AG20443 (cell line): ENCODE measurements around the gene ZMAT5.

Source experiments
- DNase-seq: peaks from one replicate; pipeline ENCODE4 v3.0.0; 2012; ENCODE audit warnings: low spot score, mixed read lengths

The ZMAT5 gene

DNA sequence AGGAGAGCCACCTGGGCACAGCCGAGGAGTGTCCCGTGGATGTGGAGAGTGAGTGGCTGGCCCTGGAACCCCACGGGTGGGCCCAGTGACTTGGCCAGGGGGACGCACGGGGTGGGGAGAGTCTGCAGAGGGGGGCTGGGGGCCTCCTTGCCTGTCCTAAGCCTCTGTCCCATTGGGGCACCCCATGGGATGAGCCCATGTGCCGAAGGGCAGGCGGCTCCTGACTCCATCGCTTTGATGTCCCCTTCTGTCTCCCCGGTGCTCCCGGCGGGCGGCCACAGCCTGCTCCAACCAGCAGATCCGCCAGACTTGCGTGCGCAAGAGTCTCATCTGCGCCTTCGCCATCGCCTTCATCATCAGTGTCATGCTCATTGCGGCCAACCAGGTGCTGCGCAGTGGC lies 37.6 kb downstream of the ZMAT5 start:
- DNase-seq = no peak

DNA sequence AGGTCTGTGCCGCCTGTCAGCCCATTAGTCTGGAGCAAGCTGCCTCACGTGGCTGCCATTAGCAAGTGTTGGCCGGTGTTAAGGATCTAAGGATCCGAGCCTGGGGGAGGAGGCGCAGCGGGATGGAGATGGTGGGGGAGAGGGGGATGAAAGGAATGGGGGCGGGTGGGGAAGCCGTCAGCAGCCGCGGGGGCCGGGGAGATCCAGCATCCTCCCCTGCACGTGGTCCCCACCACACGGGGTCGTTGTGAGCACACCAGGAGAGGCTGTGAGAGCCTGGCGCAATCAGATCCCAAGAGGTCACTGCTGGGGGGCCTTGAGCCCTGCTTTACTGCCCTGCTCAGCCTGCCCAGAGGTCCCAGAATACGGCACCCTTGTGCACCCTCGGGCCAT lies 39.7 kb downstream of the ZMAT5 start:
- DNase-seq = peak; percentile 75

DNA sequence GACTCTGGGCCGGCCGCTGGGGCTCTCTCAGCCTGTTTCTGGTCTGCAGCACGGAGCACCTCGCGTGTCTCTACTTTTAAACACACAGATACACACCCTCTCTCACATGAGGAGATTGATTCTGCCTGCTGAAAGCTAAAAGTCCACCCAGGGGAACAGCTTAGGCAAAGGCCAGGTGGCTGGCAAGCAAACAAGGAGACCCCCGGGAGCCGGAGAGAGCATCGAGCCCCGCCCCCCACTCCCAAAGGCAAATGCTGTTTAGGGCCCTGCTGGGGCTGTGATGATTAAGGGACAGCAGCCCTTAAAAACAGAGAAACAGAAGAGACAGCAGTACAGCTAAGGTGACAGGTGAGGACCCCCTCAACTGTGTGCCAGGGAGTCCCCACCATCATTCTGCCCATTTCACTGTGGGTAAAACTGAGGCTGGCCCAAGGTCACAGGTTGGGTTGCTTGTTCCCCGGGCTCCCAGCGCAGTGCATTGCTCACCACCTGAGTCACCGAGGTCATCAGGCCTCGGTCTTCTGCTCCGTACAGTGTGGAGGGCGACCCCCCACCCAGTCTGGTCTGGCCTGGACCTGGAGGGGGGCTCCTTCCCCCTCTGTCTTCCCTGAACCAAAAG lies 40.2 kb downstream of the ZMAT5 start:
- no peak for DNase-seq

DNA sequence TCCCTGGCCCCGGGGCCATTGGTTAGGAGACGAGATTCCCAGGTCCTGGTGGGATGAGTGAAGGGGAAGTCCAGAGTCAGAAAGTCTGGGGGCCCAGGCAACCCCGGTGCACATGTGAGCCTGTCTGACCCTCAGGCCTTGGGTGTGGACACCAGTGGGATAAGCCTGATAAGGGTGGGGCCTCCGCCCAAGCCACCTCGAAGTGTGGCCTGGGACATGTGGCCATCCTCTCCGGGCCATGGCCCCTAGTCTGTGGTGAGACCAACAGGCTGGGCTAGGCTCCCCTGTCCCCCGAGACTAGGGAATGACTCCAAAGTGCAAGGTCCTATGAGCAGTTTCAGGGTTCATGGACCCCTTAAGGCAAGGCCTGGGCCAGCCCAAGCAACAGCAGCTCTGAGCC lies 40.7 kb downstream of the ZMAT5 start:
- no peak for DNase-seq

DNA sequence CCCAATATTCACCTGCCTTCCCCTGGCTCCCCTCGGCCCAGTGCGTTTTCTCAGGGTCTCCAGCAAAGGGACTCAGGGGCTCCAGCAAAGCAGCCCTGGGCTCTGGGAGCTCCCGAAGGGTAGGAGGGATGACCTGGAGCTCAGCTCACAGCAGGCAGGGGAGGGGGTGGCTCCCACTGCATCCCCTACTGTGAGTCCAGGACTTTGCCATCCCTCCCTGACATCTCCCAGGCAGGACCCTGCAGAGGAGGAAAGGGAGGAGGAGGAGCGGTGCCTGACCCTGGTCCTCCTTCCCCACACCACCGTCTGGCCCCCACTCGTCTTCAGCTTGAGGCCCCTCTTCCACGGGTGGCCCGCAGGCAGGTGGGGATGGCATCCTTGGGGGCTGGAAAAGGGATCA lies 42.0 kb downstream of the ZMAT5 start:
- DNase-seq = no peak

DNA sequence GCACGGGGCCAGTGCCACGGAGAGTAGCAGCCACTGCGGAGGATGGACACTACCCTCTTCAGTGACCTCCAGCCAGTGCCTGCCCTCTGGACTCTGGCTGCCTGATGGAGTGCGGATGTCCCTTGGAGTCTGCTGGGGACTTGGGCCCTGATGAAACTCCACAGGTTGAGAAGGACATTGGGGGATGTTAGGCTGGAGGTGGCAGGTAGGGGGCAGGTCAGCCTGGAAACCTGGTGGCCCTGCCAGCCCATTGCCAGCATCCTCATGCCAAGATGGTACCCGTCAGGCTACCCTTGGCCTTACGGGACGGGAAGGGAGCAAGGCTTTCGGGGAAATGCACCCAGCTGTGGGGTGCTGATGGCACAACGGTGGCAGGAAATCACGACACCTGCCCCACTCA lies 43.0 kb downstream of the ZMAT5 start:
- no peak for DNase-seq

DNA sequence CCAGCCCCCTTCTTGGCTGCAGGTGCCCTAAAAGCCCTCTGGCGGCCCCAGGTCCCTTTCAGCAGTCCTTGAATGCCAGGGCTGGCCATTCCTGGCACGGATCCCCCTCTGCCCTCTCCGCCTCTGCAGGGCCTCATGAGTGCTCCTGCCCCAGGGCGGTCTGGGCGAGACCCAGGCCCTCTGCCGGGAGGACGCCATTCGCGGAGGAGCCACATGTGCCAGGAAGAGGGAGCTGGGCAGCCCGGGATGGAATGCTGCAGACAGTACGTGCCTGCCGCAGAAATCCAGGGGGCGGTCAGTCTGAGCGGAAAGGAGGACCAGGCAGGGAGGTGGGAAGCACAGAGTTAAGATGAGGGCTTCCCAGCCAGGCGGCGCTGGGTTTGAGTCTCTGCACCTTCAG lies 44.2 kb downstream of the ZMAT5 start:
- no peak for DNase-seq

DNA sequence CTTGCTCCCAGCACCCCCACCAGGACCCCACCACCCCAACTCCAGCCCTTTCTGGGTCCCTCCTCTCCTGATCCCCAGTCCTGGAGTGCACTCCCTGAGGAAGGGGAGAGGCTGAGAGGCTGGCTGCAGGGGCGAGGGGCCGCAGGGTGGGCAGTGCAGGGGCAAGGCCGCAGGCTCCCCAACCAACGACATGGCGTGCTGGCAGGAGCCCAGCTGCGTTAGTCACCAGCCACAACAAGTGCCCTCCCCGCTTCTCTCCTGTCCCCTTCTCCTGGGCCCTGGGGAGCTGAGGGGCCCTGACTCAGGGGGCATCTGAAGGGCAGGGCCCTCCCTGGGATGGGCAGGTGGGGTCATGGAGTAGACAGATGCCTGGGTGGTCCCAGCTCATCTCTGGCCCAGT lies 44.7 kb downstream of the ZMAT5 start:
- DNase-seq = no peak

DNA sequence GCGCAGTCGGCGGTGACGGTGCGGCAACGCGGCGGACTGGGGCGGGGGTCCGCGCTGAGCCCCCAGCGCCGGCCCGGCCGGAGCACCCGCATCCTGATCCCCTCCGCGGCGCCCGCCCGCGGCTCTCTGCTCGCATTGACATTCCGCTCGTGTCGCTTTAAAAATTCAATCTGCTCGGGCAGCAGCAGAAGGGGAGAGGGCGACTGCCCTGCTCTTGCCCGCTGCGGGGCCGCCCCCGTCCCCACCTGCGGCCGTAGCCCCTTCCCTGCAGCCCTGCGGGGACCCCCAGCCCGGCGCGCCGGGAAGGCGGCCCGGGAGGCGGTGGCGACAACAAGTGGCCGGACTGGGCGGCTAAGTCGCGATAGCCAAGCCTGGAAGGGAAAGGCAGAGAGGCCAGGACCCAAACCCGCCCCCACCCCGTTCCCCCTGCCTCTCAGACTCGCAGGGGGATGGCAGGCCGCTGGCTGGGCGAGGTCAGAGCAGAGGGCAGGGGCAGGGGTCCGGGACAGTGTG lies 45.9 kb downstream of the ZMAT5 start:
- DNase-seq = no peak

DNA sequence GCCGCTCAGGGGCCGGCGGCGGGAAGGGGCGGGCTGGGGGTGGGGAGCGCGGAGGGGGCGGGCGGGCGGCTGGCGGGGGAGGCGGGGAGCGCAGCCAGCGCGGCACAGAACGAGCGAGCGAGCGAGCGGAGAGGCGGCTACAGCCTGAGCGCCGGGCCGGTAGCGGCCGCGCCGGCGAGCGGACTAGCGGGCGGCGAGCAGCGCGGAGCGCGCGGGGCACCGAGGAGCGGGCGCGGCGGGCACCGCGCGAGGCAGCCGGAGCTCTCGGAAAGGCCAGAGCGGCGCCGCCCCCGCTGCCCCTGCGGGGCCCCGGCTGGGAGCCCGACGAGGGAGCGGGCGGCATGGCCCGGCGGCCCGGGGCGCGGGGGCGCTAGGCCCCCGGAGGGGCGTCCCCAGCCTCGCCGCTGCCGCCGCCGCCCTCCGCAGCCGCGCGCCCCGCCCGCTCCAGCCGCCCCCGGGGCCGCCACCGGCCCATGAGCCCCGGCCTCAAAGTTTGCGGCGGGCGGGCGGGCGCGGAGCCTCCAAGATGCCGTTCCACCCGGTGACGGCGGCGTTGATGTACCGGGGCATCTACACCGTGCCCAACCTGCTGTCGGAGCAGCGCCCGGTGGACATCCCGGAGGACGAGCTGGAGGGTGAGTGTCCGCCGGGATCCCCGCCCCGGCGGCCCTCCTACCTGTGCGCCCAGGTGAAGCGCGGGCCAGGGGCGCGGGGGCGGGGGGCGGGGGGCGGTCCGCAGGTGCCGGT lies 46.7 kb downstream of the ZMAT5 start, which contains the start of gene CABP7:
Gene CABP7, plus strand, starts transcription at position 105 of the 747 bp plus-strand sequence. Its CDS starts 422 bp downstream, at position 527.
- DNase-seq = peak; percentile 56

DNA sequence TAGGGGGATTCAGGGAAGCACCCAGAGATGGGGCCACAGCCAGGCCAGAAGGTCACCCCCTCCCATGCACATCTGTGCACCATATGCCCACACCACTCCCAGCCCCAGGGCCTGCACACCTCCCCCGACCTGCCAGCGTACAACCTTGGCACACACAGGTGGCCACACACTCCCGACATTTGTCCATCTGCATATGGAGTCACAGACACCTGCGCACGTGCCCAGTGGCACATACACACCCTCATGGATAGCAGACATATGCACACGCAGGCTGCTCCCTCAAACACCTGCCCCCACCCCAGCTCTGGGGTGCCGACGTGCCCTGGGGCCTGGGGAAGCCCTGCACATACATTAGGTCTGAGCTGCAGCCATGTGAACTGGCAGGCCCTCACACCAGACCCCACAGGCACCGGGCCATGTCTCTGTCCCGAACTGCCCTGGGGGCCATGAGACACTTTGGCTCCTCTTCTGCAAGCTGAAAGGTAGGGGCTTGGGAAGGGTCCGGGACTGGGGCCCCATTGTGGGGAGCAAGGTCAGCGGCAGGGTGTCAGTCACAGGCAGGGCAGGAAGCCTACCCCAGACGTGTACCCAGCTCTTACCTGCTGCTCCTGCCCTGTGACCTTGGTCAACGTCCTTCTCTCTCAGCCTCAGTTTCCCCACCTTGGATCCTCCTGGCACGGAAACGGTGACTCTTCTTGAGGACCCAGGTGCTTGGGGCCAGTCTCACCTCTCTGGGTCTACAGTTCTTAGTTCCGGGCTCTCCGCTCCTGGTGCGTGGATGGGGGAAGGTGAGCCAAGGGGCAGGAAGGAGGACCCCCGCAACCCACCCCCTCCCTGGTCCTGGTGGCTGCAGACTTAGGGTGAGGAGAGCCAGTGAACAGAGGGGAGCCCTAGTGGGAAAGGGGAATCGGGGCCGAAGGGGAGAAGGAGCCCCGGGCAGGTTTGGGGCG lies 47.6 kb downstream of the ZMAT5 start:
- DNase-seq = no peak

DNA sequence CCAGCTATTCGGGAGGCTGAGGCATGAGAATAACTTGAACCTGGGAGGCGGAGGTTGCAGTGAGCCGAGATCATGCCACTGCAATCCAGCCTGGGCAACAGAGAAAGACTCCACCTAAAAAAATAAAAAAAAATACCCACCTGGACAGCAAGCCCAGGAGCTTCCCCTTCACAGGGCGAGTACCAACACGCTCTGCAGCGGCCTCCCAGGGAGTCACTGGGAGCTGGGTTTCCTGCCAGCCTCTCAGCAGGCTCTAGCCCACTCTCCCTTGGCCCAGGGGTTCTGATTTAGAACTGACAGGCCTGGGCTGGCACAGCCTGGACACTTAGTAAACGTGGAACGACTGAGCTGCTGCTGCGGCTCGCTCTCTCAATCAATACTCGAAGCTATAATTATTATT lies 49.0 kb downstream of the ZMAT5 start:
- no peak for DNase-seq

DNA sequence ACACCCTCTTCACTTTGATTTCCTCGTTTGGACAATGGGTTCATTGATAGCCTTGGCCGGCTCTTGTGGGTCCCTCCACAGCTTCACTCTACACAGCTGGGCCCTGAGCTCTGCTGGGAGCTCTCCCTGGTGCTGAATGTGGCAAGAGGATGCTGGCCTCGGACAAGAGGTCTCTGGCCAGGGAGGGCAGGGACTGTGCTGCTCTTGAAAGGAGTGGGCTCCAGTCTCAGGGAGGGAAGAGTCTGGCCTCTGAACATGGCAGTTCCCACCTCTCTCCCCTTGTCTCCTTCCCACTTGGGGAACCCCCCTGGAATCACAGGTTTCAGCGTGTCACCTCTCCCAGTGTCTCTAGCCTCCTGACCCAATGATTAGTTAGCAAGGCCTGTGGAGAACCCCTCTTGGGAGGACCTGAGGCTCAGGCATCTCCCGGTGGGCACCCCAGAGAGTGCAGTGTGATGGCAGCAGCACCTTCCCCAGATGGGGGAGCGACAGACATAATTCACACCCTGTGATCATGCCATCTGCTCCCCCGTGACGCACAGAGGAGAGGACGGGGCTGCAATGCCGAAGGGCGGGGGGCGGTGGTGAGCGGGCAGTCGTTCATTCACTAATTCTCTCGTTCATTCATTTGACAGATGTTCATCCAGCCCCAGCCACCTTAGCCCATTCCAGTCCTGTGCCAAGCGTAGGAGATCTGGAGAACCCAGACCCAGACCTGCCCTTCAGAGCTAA lies 49.8 kb downstream of the ZMAT5 start:
- peak; percentile 85 for DNase-seq

DNA sequence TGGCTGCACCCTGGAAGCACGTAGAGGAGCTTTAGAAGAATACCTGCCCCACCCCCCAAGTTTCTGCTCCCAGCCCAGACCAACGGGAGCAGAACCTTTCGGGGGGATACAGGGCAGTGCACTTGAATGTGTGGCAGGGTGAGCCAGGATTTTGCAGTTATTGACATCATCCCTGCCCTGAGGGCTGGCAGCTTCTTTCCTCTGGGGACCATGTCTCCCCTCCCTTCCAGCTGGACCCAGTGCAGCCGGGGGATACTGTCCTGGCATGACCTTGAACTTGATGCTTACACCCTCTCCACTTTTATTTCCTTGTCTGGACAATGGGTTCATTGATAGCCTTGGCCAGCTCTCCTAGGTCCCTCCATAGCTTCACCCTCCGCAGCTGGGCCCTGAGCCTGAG lies 51.1 kb downstream of the ZMAT5 start:
- DNase-seq = no peak

DNA sequence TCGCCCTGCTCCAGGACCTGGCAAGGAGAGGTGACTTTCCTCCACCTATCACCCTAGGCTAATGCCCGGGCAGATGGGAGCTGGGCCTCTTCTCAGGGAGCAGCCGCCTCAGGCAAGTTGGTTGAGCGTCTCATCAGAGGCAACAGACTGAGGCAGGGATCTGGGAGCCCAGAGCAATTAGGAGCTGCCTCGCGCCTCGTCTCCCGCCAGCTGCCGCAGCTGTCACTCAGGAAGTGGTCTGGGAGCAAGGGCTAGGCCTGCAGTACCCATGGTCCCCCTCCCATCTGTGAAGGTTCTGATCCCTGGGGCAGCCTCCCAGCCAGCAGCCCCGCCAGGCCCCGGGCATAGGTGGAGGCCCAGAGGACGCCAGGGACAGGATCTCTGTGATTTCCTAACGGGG lies 51.6 kb downstream of the ZMAT5 start:
- DNase-seq = no peak

DNA sequence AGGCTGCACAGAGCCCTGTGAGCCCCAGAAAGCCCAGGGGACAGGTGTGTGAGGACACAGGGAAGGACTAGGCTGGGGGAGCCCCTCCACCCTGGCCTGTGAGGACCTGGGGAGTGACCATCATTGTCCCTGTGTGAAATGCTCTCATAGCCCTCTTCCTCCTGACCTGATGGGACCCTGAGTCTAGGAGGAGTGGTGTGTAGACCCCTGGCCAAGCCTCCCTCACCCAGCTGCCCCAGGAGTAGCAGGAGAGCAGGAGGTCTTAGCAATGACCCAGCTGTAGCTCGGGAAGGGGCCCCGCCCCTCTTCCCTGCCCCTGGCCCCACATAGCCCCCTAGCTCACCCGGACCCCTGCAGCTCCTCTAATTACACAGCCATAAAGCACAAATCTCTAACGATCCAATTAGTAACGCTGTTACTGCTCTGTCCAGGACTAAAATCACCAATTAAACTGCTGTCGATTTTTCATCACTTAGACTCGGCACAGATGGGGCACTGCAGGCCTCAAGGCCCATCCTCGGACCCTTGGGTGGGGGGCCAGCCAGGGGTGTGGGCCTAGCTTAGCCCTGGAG lies 53.6 kb downstream of the ZMAT5 start:
- DNase-seq = no peak

DNA sequence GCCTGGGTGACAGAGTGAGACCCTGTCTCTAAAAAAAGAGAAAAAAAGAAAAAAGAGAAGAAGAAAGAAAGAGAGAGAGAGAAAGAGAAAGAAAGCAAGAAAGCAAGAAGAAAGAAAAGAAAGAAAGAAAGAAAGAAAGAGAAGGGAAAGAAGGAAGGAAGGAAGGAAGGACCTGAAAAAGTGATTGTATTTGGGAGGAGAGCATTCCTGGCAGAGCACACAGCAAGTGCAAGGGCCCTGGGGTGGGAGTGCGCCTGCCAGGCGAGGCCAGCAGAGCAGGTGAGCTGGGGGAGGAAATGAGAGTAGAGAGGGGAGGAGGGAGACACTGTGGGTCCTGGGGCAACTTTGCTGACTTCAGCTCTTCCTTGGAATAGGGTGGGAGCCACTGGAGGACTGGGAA lies 54.7 kb downstream of the ZMAT5 start:
- DNase-seq = no peak

DNA sequence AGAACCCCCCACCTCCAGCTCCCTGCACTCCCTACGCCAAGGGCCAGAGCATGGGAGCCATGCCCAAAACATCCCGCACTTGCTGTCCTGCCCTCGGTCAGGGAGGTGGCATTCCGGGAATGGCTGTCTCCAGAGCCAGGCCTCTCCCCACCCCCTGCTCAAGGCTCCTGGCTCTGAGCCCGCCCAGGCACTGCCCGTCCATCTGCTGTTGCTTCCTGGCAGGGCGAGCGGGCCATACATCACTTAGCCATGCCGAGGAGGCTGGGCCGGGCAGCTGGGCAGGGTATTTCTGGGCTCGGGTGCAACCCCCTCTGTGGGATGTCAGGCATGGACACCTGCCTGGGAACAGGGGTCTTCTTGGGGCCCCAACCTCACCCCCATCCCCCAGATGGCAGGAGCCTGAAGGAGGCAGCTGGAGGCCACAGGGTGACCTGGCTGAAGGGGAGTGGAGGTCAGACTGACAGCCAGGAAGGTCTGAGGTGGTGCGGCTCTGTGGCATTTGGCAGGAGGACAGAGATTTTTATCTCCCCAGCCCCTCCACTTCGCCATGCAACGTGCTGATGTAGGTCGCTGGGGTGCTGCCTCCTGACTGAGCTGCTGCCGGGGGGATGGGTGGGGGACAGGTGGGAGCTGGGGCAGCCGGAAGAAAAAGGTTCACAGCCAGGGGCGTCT lies 55.7 kb downstream of the ZMAT5 start:
- DNase-seq = no peak

DNA sequence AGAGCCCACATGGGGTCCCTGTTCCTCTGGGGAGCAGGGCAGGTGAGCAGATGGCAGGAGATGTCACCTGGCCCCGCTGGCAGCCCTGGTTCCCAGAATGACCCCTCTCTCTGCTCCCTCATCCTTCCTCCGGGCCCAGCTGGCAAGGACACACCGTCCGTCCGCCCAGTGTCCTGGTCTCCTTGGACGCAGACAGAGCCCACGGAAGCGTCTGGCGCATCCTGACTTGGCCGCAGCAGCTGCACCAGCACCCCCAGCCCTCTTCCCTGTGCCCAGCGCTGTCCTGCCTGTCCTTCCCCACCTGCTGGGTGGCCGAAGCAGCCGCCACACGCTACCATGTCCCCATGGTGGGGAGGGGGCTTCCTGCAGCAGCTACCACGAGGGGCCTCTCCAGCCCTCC lies 56.6 kb downstream of the ZMAT5 start:
- no peak for DNase-seq

DNA sequence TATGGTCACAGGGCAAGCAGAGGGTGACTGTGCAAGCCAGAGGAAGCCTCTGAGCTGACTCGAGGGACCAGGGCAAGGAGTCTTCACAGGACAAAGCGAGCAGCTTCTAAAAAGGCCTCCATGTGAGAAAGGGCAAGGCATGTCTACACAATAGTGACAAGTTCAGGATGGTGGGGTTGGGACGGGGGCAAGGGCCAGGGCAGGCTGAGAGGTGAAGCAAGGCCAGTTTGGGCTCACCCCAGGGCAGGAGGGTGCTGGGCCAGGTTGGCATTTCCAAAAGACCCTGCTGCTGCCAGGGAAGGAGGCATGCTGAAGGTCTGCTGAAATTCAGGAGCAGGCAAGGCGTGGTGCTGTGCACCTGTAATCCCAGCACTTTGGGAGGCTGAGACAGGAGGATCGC lies 59.3 kb downstream of the ZMAT5 start:
- no peak for DNase-seq

DNA sequence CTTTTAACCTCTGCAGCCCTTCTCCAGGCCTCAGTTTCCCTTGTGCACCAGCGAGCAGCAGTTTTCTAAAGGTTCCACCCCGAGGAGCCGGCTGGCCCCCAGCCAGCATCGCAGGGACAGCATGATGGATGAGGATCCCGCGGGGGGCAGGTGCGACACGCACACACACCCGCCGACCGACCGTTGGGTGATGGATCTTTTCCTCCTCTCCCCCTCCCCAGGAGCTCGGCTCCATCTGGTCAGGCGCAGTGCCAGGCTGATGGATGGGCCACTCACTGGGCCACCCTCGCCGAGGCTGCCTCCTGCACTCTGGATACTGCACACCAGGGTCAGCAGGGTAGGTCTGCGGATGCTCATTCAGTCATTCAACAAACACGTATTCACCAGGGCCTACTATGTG lies 59.8 kb downstream of the ZMAT5 start:
- DNase-seq = no peak
